Measurements from ENCODE around the gene HEXIM1. TPM values are rescaled to one million over a fixed set of nuclear protein-coding genes. Genes with fewer than 3 reads are reported as not detected.

HEXIM1 gene
- total RNA-seq, 1 donor from 2014 or later: 33.3 TPM

DNA sequence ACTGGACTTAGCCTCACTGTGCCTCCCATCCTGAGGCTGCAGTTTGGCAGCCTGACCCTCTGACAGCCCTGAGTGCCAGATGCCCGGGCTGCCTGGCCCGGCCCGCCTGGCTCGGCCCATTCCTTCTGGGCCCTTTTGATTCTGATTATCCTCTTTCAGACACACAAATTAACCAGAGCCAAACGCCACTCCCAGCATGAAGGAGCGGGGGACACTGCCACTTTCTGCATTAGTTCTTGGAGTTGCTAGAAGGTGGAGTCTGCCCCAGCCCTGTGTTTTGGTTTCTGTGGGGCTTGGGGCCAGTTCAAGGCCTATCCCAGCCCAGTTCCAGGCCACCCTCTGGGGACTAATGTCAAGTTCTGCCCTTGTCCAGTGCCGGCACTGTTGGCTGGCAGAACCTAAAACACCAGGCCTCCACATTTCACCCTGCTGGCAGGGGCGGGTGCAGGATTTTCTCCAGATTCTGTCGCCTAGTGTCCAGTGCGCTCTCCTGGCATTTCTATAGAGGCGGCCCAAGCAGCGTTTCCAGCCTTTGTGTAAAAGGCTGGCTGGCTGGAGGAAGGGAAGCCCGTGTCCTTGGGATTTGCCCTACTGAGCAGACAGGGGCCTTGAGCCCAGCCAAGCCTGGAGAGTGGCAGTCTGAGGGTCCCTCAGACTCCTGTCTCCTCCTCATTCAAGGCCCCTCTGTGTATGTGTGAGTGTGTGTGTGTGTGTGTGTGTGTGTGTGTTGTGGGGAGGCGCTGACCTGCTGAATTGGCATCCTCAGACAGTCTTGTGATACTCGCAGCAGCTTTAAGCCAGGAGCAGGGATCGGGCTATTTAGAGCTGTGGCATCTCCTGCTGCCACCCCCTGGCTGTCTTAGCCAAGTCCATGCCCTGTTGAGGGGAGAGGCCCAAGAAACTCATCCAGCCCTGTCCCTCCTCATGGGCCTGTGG lies 37.3 kb upstream of the HEXIM1 start:
- DNase-seq (ENCODE audit: low spot score, unreplicated experiment): no peak
- Mint-ChIP-seq H3K9me3 (ENCODE audit: low read depth) (no peaks in the 10 kb centered on the region), H3K4me1 (ENCODE audit: low read depth) (no peaks in the 10 kb centered on the region), H3K36me3 (ENCODE audit: insufficient read depth) (peaks cover 4% of the 10 kb centered on the region), H3K27ac (no peak overlapping the region), H3K27me3 (no peaks in the 10 kb centered on the region), H3K4me3 (ENCODE audit: low read depth) (no peak overlapping the region)
- TF ChIP-seq CTCF (IDR thresholded peaks at IDR 0.05; ENCODE audit: unreplicated experiment): no peak

DNA sequence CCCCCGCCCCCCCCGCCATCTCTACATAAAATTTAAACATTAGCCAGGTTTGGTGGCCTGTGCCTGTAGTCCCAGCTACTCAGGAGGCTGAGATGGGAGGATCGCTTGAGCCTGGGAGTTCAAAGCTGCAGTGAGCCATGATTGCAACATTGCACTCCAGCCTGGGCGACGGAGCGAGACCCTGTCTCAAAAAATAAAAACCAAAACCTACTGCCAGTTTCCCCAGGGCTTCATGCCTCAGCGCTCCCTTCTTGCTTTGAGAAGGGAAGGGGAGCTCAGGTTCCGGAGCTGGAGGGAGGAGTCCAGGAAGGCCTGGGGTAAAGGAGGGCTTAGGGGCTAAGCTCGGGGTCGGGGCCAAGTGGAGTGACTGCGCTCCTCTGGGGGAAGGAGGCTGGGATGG lies 36.4 kb upstream of the HEXIM1 start:
- no peak for TF ChIP-seq CTCF (IDR thresholded peaks at IDR 0.05; ENCODE audit: unreplicated experiment)
- no peak for DNase-seq (ENCODE audit: low spot score, unreplicated experiment)
- Mint-ChIP-seq H3K36me3 (ENCODE audit: insufficient read depth) (peaks cover 2% of the 10 kb centered on the region), H3K4me1 (ENCODE audit: low read depth) (no peaks in the 10 kb centered on the region), H3K9me3 (ENCODE audit: low read depth) (no peaks in the 10 kb centered on the region), H3K27ac (peak overlapping the region; percentile 71), H3K27me3 (no peaks in the 10 kb centered on the region), H3K4me3 (ENCODE audit: low read depth) (no peak overlapping the region)

DNA sequence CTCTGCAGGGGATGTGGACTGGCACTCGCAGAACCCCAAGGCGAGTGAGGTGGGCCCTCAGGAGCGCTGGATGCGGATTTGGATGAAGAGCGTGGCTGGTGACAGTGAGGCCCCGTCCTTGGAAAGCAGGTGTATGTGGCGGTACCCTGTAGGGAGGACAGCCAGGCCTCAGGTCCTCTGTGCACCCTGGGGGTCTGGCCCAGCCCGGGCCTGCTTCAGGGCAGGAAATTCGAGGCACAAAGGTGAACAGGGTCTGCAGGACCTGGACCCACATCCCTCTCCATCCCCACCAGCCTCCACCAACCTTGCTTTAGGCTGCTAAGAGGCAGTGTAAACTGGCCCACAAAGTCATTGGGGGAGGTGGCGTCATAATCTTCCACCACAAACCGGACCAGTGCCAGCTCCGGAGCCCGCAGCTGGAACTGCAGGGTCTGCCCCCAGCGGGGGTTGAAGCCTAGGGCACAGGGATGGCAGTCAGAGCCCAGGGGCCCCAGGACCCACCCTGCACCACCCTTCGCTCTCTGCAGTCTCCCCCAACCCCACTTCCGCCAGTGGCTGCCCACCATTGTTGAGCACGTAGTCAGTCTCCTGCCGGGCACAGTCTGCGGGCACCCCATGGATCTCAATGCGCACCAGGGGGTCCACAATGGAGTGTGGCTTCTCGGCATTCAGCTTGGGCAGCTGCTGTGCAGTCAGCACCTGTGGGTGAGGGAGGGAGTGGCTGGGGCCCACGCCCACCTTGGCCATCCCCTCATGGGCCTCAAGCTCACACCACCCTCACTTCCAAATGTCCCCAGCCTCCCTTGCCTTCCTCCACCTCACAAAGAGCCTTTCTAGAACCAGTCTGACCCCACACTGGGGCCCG lies 35.5 kb upstream of the HEXIM1 start:
- Mint-ChIP-seq H3K9me3 (ENCODE audit: low read depth) (no peaks in the 10 kb centered on the region), H3K4me1 (ENCODE audit: low read depth) (no peaks in the 10 kb centered on the region), H3K27me3 (no peaks in the 10 kb centered on the region), H3K27ac (no peak overlapping the region), H3K4me3 (ENCODE audit: low read depth) (no peak overlapping the region), H3K36me3 (ENCODE audit: insufficient read depth) (no peaks in the 10 kb centered on the region)
- TF ChIP-seq CTCF (IDR thresholded peaks at IDR 0.05; ENCODE audit: unreplicated experiment): no peak
- DNase-seq (ENCODE audit: low spot score, unreplicated experiment): no peak

GRCh38 chr17:45113424-45113754 lies 34.9 kb upstream of the HEXIM1 start:
- no peak overlapping the region for H3K27ac Mint-ChIP-seq
- H3K4me3 Mint-ChIP-seq (ENCODE audit: low read depth): no peak overlapping the region
- TF ChIP-seq CTCF (IDR thresholded peaks at IDR 0.05; ENCODE audit: unreplicated experiment): no peak
- no peaks in the 10 kb centered on the region for H3K27me3 Mint-ChIP-seq
- H3K4me1 Mint-ChIP-seq (ENCODE audit: low read depth): no peaks in the 10 kb centered on the region
- H3K36me3 Mint-ChIP-seq (ENCODE audit: insufficient read depth): no peaks in the 10 kb centered on the region
- no peaks in the 10 kb centered on the region for H3K9me3 Mint-ChIP-seq (ENCODE audit: low read depth)
- no peak for DNase-seq (ENCODE audit: low spot score, unreplicated experiment)

- Mint-ChIP-seq H3K9me3 (ENCODE audit: low read depth) (no peaks in the 10 kb centered on the region), H3K27ac (no peak overlapping the region), H3K4me3 (ENCODE audit: low read depth) (no peak overlapping the region), H3K36me3 (ENCODE audit: insufficient read depth) (no peaks in the 10 kb centered on the region), H3K4me1 (ENCODE audit: low read depth) (no peaks in the 10 kb centered on the region), H3K27me3 (no peaks in the 10 kb centered on the region)
- no peak for TF ChIP-seq CTCF (IDR thresholded peaks at IDR 0.05; ENCODE audit: unreplicated experiment)
- DNase-seq (ENCODE audit: low spot score, unreplicated experiment): no peak
These were observed 34.0 kb upstream of the HEXIM1 start for GRCh38 chr17:45114117-45114932.
